ENCODE results near the gene CCDC200.

DNA sequence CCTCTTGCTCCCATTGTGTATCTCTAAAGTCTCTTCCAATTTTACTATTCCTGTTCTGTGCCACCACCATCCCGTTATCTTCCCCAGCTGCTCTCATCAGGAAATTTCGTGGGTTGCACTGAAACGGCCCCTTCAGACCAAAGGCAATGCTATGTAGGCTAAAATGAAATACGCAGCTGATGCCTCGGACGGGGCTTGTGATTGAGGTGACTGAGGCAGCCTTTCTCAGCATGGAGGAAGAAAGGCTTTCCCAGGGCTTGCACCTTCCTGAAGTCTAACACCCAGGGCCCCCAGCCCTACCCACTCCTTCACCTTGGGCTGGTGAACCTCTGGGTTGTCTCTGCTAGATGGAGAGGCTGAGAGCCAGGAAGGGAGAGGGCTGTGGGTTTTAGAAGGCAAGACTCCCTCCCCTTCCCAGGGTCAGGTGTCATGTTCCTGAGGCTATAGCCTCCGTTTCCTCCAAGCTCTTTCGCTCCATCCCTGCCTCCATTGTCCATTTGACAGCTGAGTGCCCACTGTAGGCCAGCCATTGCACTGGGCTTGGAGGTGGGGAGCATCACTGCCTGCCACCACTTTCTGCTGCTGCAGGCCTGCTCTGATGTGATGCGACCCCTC is 7.8 kb downstream of the CCDC200 start:
- TF ChIP-seq, protein P1, sequence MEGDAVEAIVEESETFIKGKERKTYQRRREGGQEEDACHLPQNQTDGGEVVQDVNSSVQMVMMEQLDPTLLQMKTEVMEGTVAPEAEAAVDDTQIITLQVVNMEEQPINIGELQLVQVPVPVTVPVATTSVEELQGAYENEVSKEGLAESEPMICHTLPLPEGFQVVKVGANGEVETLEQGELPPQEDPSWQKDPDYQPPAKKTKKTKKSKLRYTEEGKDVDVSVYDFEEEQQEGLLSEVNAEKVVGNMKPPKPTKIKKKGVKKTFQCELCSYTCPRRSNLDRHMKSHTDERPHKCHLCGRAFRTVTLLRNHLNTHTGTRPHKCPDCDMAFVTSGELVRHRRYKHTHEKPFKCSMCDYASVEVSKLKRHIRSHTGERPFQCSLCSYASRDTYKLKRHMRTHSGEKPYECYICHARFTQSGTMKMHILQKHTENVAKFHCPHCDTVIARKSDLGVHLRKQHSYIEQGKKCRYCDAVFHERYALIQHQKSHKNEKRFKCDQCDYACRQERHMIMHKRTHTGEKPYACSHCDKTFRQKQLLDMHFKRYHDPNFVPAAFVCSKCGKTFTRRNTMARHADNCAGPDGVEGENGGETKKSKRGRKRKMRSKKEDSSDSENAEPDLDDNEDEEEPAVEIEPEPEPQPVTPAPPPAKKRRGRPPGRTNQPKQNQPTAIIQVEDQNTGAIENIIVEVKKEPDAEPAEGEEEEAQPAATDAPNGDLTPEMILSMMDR (conservative IDR thresholded peaks at IDR 0.05): no peak
- TF ChIP-seq EZH2 (IDR thresholded peaks at IDR 0.05; ENCODE audit: low read depth): no peak

All from PC-9 (cell line).